GM19455 (cell line): Measurements from ENCODE around the gene SLF2.
"Not testable (repeated sequence)": the region's sequence is repeated elsewhere in the genome, so short reads cannot be mapped to it uniquely, and the experiment has no call there.

Experiments used
- ATAC-seq: cut with Tn5 transposase; IDR thresholded peaks from one replicate; pipeline ENCODE4 v1.9.1; 2021; ENCODE audit not compliant: unreplicated experiment

SLF2 gene

DNA sequence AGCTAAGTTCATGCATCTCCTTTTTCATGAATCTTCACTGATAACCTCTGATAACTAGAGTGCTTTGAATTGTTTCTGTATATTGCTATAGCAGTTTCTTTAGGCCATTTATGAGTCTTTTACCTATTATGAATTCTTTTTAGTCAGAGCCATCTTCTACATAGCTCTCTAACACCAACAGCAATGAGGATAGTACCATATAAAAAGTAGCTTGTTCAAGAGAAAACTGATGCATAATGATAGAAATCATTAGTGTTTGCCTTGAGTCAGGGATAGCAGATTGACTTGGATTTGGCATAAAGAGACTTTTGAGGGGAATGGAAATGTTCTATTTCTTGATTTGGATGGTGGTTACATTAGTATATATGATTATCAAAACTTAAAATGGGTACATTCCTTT, 30.7 kb downstream of the SLF2 start:
- ATAC-seq = no peak

DNA sequence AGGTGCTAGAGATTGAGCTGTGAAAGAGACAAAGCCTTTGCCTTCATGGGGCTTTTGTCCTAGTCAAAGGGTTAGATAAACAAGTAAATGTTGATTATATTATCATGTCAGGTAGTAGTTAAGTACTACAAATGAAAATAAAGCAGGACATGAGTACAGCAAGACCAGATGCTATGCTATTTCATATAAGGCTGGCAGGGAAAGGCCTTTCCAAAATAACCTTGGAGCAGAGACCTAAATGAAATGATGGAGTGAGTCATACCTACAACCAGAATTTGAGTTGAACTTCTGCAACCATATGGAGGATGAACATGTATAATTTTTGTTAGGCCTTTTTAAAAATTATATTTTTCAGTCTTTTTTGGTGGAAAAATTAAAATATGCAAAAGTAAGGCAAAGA, 33.0 kb downstream of the SLF2 start:
- ATAC-seq = no peak

DNA sequence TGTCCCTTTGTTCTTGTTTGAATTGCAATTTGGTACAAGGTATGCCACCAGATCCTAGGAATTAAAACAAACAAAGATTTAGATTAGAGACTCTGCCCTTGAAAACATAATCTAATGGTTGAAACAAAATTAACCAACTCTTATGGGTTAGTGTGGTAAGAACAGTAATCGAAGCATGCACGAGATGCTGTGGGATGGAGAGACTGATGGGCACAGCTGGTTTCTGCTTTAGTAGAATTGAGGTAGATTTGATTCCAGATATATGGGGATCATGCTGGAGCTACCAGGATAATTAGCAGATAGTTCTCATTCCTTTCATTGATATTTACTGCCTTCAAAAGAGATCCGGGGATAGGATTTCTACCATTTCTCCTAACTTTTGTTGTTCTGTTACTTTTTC, 36.2 kb downstream of the SLF2 start:
- no peak for ATAC-seq

DNA sequence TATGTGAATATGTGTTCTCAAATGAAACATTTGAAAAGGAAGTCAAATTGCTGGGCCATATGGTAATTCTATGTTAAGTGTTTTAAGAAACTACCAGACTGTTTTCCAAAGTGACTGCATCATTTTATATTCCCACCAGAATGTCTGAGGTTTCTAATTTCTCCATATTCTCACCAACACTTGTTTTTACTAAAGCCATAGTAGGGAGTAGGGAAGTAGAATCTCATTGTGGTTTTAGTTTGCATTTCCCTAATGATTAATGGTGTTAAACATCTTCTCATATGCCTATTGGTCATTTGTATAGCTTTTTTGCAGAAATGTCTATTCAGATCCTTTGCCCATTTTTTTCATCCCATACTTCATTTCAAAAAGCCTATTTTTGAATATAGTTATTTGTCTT, 47.5 kb downstream of the SLF2 start:
- ATAC-seq = no peak

DNA sequence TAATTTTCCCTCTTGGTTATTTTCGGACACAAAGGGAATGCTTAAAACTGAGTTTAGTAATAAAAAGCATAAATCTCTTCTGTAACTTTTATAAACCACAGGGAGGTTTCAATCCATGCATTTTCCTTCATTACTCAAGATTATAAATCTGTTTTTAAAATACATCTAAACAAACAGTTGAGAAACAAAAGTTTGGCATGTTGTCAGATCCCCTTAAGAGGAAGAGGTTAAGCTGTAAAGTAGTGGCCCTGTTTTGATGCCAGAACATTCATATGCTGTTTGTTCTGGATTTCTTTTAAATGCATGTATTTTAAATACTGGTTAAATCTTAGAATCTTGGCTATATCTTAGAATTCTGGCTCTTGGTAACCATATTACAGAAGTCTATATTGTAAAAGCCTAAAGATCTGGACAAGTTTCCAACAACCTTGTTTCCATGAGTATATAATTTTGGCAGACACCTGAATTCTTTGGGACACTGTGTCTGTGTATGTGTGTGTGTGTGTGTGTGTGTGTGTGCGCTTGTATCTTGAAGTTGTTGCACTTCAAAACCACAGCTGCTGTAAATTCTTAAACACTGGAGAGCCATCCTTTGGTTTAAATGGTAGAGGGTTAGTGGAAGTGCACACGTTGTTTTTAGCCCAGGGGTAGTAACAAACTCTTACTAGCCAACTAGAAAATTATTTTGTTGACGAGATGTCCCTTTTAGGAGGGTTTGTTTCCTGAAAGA, 49.8 kb downstream of the SLF2 start:
- no peak for ATAC-seq

DNA sequence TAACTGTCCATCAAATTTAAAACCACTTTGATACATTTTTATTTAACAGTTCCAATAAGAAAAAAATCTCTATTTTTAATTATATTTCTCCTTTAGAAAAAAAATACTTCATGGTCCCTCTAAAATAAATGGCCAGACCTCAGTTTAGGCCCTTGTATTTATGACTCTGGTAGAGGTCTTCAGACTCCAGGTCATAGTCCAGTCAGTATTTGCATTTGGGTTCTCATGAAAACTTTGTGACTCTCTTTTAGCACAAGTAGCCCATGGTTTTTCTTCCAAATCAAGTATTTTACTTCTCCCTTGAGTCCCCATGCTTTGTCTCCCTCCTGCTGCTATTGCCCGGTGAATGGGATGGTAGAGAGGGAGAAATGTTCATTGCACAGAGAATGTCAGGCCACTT, 51.1 kb downstream of the SLF2 start:
- no peak for ATAC-seq

DNA sequence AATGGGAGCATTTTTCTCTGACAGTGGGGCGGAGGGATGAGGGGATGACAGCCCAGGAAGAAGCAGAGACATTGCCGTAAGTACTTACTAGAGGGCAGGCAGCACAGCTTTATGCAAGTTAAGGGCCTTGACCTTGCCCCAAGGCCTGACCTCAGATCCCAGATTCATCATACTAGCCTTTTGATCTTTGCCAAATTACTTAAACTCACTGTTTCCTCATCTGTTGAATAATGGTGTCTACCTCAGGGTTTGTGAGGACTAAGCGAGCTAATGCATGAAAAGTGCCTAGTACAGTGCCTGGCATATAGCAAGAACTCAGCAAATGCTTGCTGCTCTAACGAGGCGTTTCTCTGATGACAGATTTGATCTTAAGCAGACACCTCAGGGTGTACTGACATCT, 53.1 kb downstream of the SLF2 start:
- no peak for ATAC-seq

DNA sequence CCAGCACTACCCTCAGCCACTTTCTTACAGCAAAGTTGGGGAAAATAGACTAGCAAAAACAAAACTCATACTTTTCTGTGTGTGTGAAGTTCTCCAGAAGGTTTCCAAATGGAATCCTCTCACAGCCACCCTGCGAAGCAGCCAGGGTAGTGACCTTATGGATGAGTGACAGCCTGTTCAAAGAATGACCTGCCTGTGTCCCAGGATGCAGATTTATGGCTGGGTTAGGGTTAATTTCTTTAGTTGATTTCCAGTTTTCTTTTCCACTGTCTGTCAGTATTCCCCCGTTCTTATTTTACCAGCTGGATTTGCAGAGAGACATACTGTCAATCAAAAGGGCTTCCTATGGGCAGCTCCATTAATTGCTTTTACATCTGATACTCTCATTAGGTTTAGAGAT, 54.1 kb downstream of the SLF2 start:
- ATAC-seq = no peak

DNA sequence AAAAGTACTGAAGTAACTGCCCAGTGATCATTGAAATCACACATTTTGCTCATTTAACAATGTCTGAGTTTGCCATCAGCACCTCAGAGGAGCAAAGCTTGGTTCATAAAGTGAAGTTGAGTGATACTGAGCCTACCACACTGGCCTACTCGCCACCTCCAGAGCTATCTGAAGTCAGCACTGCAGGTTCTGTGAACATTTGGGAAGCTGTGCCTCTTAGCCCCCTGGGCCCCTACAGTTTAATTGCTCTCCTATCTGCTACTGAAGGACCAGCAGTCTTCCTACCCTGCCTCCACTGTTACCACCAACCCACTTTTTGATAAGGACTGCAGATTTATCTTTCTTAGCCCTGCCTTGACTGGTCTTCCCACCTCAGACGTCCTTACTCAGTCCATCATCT, 54.6 kb downstream of the SLF2 start:
- ATAC-seq = no peak

DNA sequence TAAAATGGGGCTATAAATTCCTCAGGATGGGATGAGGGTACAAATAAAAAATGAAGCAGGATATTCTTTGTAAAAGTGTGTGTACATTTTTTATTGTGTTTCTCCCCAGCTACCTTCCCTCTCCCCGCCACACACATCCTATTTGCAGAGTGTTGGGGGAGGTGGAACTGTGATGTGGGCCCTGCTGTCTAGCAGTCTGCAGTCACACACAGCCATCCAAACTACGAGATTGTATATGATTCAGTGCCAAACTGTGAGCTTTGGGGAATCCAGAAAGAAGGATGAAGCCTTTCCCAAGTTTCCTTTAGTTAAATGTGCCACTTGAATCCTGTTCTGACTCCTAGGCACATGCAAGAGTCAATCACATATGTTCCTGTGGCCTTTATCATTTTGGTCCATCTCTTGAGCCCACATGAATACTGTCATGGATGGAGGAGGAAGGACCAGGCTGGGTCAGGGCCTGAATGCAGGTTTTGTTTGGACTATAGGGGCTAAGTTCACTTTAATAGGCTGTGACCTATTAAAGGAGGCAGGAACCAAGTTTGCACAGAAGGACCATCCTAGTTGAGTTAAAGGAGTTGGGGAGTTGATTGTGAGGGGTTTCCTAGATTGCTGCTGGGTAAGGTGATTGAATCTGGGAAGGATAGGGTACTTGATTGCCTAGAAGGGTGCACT, 55.4 kb downstream of the SLF2 start:
- ATAC-seq = no peak

DNA sequence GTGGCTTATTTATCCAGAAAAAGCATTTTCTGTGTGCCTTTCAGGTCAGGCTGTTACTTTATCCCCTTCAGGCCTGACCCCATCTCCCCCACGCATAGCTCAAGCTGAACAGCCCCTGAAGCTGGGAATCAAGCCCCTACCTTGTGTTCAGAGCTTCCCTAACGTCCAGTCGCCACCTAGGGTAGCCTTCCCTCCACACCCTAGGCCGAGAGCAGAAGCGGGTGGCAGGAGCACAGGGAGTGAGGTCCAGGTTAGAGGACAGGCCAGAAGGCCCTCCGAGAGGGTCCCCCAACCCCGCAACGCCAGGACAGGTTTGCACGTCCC, 56.1 kb downstream of the SLF2 start:
- no peak for ATAC-seq

DNA sequence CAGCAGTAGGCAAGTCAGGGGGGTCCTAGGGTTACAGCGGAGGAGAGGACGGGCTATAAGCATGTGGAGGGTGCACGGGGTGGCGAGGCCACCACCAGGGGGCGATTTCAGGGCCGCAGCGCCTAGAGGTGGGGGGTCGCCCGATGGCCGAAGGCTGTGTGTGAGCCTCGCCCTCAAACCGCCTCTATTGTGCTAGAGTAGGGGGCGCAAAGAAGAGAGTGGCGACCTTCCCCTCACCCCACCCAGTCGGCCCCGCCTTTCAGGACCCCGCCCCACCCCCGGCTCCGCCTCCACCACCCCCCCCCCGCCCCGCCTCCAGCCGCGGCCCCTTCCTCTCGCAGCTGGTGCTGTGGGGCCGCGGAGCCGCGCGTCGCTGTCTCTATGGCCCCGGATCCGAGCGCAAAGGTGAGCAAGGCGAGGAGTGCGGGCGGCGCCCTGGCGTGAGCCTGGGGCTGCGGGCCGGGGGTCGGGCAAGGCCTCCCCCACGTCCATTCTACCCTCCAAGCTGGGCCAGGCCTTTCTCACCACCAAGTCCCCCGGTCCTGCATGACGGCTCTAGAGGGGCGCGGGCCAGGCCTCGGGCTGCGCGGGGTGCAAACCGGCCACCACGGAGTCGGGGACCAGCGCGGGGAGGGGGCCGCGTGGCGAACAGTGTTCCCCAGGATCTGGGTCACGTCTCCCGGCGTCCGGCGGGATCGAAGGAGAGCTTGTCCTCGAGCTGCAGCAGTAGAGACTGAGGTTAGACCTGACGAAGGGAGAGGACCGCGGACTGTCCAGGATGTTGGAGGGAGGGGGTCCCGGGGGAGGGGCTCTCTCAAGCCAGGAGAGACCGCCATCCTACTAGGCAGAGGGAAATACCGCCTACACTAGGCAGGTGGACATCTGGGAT, 56.7 kb downstream of the SLF2 start, which contains the start of gene SEMA4G:
Gene SEMA4G (plus strand): TSS at position 318 of the 889 bp plus-strand sequence. CDS start 3,409 bp downstream, outside the sequence.
- ATAC-seq = no peak

DNA sequence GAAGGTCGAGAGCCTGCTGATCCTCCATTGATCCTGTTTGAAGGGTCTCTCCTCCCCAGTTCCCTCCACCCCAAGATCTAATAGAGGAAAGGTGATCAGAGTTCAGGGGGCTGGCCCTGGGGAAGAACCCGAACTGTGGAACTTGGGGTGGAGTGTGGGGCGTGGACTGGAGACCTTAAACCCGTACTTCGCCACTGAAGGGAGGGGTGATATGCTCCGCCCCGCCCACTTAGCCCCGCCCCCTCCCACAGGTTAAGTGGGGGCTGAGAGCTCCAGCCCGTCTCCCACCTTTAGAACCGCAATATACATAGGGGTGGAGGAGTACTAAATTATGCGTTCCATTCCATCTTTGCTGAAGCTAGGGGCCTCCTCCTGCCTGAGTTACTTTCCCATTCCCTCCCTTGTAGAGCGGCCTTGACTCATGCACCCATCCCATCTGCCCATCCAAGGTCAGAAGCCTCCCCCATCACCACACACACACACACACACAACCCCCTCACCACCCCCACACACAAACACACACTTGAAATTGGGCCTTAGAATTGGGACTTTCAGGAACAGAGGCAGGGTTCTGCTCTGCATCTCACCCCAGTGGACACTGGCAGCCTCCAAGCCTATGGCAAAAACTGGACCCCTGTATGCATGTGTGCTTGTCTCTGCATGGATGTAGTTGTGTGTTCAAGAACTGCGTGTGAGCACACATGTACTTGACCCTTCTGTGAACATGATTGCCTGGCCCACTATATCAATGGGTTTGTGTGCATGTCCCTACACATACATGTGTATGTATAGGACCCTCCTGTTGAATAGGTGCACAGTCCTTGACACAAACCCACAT, 57.5 kb downstream of the SLF2 start:
- no peak for ATAC-seq

DNA sequence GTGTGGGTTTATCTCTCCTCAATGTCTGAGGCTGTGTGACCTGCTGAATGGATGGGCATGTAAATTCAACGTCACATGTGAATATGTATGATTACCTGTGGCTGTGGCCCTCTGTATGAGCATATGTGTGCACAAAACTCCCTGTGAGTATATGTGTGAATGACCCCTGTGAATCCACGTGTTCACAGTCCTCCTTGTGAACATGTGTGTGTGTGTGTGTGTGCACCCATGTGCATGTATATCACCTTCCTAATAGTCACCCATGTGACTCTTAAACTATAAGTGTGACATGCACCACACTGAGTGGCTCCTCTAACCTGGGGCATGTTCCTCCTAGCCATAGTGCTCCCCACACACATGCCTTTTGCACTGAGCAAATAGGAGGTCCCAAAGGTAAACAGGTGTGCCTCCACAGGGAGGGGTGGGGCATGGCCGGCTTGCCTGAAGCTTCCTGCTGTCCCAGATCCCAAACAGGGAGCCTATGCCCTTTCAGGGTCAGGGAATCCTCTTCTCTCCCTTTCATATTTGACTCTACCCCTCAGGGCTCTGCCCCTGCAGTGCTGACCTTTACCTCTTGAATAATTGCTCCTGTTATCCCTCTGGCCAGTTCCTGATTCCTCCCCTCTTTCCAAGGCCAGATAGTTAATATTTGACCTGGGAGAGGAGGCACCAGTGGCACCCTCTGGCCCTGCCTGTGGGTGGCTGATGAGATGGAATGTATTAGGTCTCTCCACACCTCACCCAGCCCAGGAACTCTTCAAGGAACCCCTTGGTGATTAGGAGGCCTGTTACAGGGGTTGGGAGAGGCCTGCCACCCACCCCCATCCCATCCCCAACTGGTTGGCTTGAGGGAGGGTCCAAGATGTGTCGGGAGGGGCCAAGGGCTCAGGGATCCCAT, 58.4 kb downstream of the SLF2 start:
- no peak for ATAC-seq

DNA sequence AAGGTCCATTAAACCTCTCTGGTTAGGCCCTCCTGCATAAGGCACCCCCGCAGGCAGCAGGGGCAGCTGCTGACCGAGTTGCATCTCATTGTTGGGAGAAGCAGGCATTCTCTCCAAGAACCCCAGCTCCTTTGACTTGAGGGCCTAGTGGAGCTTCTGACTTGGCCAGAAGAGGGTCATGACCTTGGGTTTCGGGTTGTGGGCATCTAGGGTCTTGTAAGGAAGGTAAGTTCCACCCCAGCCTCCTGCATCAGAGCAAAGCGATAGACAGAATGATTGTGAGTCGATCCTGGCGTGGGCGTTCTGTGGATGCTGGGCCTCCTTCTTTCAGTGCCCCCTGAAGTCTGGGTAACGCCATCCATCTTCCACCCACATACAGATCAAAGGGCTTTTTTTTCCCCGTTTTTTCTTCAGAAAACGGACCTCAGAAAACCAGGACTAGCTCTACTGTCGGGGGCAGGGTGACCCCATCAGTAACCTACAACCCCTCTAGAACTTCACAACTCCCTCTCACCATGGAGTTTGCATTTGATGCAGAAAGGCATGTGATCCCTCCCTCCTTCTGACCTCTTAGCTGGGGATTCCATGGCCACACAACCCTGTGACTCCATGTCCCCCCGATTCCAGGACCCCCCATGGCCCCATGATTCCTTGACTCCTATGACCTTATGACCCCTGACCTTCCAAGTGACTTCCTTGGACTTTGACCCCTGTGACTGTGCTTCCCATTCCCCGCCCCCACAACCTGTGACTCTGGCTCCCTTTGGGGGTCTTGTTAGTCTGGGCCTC, 59.5 kb downstream of the SLF2 start:
- ATAC-seq = no peak

DNA sequence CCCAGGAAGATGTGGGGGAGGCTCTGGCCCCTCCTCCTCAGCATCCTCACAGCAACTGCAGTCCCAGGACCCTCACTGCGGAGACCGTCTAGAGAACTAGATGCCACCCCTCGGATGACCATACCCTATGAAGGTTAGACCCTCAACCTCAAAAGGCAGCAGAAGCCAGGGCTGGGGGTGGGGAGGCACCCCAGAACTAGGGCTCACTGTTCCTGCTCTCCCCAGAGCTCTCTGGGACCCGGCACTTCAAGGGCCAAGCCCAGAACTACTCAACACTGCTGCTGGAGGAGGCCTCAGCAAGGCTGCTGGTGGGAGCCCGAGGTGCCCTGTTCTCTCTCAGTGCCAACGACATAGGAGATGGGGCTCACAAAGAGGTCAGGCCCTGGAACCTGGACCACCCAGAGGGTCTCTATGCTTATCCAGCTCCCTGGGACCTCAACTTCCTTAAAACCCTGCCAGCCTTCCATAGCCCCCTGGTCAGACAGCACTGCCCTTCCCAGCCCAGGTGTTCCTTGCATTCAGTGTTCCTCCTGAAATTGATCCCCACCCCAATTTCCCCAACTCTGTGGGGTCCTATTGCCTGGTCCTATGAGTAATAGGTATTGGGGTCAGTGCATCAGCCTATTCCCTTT, 60.3 kb downstream of the SLF2 start:
- ATAC-seq = no peak

DNA sequence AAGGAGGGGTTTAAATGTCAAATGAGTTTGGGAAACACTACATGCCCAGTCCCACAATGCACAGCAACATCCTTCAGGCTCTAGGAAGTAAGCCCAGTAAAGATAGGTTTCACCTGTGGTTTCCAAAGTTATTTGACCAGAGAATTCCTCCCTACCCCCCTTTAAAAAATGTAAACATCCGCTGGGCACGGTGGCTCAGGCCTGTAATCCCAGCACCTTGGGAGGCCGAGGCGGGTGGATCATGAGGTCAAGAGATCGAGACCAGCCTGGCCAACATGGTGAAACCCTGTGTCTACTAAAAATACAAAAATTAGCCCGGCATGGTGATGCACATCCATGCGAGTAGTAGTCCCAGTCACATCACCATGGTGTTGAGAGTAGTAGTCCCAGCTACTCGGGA, 62.6 kb downstream of the SLF2 start:
- not testable (repeated sequence) for ATAC-seq

DNA sequence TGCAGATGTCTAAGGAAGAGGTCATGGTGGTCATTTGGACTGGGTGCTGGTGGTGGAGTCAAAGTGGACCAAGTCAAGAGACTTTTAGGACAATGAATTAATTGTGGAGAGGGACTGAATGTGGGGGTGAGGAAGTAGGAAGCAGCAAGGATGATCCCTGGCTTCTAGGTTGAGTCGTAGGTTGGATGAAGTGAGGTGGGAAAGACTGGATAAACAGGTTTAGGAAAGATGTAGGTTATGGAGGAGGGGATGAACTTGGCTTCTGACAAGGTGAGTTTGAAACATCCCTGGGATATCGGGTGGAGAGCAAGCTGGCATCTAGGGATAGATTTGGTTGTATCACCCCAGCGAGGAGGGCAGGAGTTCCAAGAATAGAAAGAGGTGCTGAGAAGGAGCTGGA, 64.1 kb downstream of the SLF2 start:
- ATAC-seq = no peak

DNA sequence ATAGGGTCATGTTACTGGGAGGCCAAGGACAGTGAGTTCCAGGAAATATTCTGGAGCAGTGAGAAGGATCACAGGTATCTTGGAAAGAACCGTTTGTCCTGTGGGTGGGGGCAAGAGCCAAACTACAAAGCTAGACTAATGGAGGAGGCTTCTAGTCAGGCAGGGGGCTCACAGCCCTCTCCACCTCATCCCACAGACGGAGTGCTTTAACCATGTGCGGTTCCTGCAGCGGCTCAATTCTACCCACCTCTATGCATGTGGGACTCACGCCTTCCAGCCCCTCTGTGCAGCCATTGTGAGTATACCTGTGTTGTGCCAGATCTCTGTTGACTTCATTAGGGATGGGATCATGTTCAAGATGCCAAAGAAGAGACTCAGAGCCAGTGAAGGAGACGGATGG, 64.7 kb downstream of the SLF2 start:
- no peak for ATAC-seq
